MV-4-11 (cell line): Measurements from ENCODE around the gene DMAC2L.
"Not testable (repeated sequence)": the region's sequence is repeated elsewhere in the genome, so short reads cannot be mapped to it uniquely, and the experiment has no call there.

ENCODE experiments used
- DNase-seq: peaks from one replicate; lab custom pipeline; 2025; lab: John Stamatoyannopoulos, UW

DMAC2L gene

GRCh38 chr14:50311972-50312733, at the start of gene DMAC2L, which contains the start of gene L2HGDH:
TSS of gene DMAC2L (plus strand) at chr14:50312324. CDS start at chr14:50321488, 9,164 bp downstream.
TSS of gene L2HGDH (minus strand) at chr14:50312229. CDS start at chr14:50312150, 79 bp downstream.
- peak; percentile 90 for DNase-seq

- DNase-seq, result no peak
These were observed 49.3 kb upstream of the DMAC2L start for GRCh38 chr14:50262865-50263264.

GRCh38 chr14:50263321-50263720, 48.8 kb upstream of the DMAC2L start:
- no peak for DNase-seq

GRCh38 chr14:50265029-50265428, 47.1 kb upstream of the DMAC2L start:
- DNase-seq, result no peak

- no peak for DNase-seq
These were observed 41.2 kb upstream of the DMAC2L start for GRCh38 chr14:50270932-50271331.

- no peak for DNase-seq
These were observed 39.6 kb upstream of the DMAC2L start for GRCh38 chr14:50272498-50272897.

GRCh38 chr14:50285861-50286260, 26.3 kb upstream of the DMAC2L start:
- DNase-seq, result no peak

- no peak for DNase-seq
These were observed 24.0 kb upstream of the DMAC2L start for GRCh38 chr14:50288146-50288545.

GRCh38 chr14:50290306-50290705, 21.8 kb upstream of the DMAC2L start:
- no peak for DNase-seq

GRCh38 chr14:50299585-50299984, 12.5 kb upstream of the DMAC2L start:
- no peak for DNase-seq

GRCh38 chr14:50301914-50302313, 10.2 kb upstream of the DMAC2L start:
- DNase-seq, result no peak

- peak; percentile 96 for DNase-seq
These were observed 8.2 kb upstream of the DMAC2L start for GRCh38 chr14:50303744-50304471.

- DNase-seq, result no peak
These were observed 3.7 kb upstream of the DMAC2L start for GRCh38 chr14:50308363-50308915.

GRCh38 chr14:50310445-50310844, 1.7 kb upstream of the DMAC2L start:
- no peak for DNase-seq

- DNase-seq, result no peak
These were observed 670 bp upstream of the DMAC2L start for GRCh38 chr14:50311337-50311971.

- no peak for DNase-seq
These were observed 570 bp downstream of the DMAC2L start for GRCh38 chr14:50312734-50313054.

- DNase-seq, result not testable (repeated sequence)
These were observed 2.0 kb downstream of the DMAC2L start for GRCh38 chr14:50314098-50314497.

- peak; percentile 16 for DNase-seq
These were observed 6.0 kb downstream of the DMAC2L start for GRCh38 chr14:50318031-50318626.

GRCh38 chr14:50319293-50319692, 7.2 kb downstream of the DMAC2L start:
- no peak for DNase-seq

- no peak for DNase-seq
These were observed 7.6 kb downstream of the DMAC2L start for GRCh38 chr14:50319721-50320120.

GRCh38 chr14:50320283-50320682, 8.2 kb downstream of the DMAC2L start:
- DNase-seq, result no peak

- DNase-seq, result peak; percentile 89
These were observed 9.0 kb downstream of the DMAC2L start for GRCh38 chr14:50321009-50321660.
